ENCODE data around the gene LCLAT1. TPM values are rescaled to one million over a fixed set of nuclear protein-coding genes. Genes with fewer than 3 reads are reported as not detected.

Gene LCLAT1
- total and polyA plus RNA-seq, 2 of the 4 experiments (the other 2 are of a cell fraction) = 7.5 to 11.5 TPM

- H3K9ac ChIP-seq (ENCODE audit: low read depth, low read length) = no peak overlapping the region
- peak; percentile 85 for ATAC-seq (ENCODE audit: low read depth)
- peak; percentile 22 for DNase-seq
- H3K79me1 ChIP-seq (ENCODE audit: low read depth in 1 of 2, low read length in 2 of 2) = peaks cover 0 to 10% of the 10 kb centered on the region in 2 experiments; a peak in 2 of 4 replicates
- no peak overlapping the region for H3K4me3 ChIP-seq (ENCODE audit: insufficient read depth, low read depth, low read length)
- no peaks in the 10 kb centered on the region for H3K27me3 ChIP-seq (ENCODE audit: control insufficient read depth, insufficient read depth, low read length)
- in situ Hi-C loops (cut with MboI; ENCODE audit: low sequenced_read_pairs) = no loop called here
- peaks cover 4% of the 10 kb centered on the region for H3K36me3 ChIP-seq (ENCODE audit: control insufficient read depth, insufficient read depth, low read length)
- 0 out of 2 replicates have a peak overlapping the region, but pooled peaks have one; percentile 7 for H2AK5ac ChIP-seq (ENCODE audit: low read depth, low read length)
- BruUV-seq (replicated peaks) = no TSS peak
- H3K18ac ChIP-seq (ENCODE audit: low read depth, low read length) = peak overlapping the region; percentile 5; the same call in 1 of the 2 replicates
- ChIA-PET POLR2A (ENCODE audit: unreplicated experiment) (no interaction called here), CTCF (no interaction called here)
- H3K9me3 ChIP-seq (ENCODE audit: control insufficient read depth, insufficient read depth, low read length) = no peaks in the 10 kb centered on the region
- peak overlapping the region; percentile 53 for H3K4me2 ChIP-seq (ENCODE audit: low read depth, low read length)
- peak overlapping the region; percentile 60 for H2BK5ac ChIP-seq (ENCODE audit: low read depth, low read length, poor library complexity, severe bottlenecking)
- peak overlapping the region; percentile 83; the same call in 1 of the 2 replicates for H3K23ac ChIP-seq (ENCODE audit: low read depth, low read length)
- peak overlapping the region in 1 of 2 experiments; percentile 78; a peak in 2 of 4 replicates for H4K8ac ChIP-seq (ENCODE audit: low read depth in 2 of 2, low read length in 2 of 2)
- peak overlapping the region; percentile 76 for H2BK120ac ChIP-seq (ENCODE audit: low read depth, low read length)
- H2BK20ac ChIP-seq (ENCODE audit: low read depth, low read length) = peak overlapping the region; percentile 66; the same call in 1 of the 2 replicates
- H2AFZ ChIP-seq (replicated peaks; ENCODE audit: low read length, poor library complexity) = peak overlapping the region; percentile 73
- peak overlapping the region; percentile 11; the same call in 1 of the 2 replicates for H3K27ac ChIP-seq (ENCODE audit: insufficient read depth, low read length)
- H2AK9ac ChIP-seq (replicated peaks; ENCODE audit: low read depth, low read length, poor library complexity) = peak overlapping the region; percentile 48
- H4K20me1 ChIP-seq (ENCODE audit: insufficient read depth, low read length) = no peaks in the 10 kb centered on the region
- intact Hi-C loops (cut with micrococcal nuclease) = no loop called here
- H3K56ac ChIP-seq (ENCODE audit: extremely low read depth, insufficient read depth, low read length) = no peak overlapping the region
- peaks cover 6% of the 10 kb centered on the region; the same call in 1 of the 2 replicates for H3K9me1 ChIP-seq (ENCODE audit: insufficient read depth, low read length)
- H4K91ac ChIP-seq (ENCODE audit: insufficient read depth, low read depth, low read length) = peak overlapping the region; percentile 57; the same call in 1 of the 2 replicates
- H3K4ac ChIP-seq (ENCODE audit: low read depth, low read length) = peak overlapping the region; percentile 87
- no peak overlapping the region; the same call in 2 of the 3 replicates for H2BK15ac ChIP-seq (ENCODE audit: low read depth, low read length)
- H3K4me1 ChIP-seq (ENCODE audit: control insufficient read depth, insufficient read depth, low read length) = peaks cover 2% of the 10 kb centered on the region
- no CpG with 5 or more reads among the region's 5 CpGs for WGBS, 2 experiments (ENCODE audit: extremely low coverage in 2 of 2, insufficient read length in 1 of 2)
- peak overlapping the region; percentile 81 for H3K14ac ChIP-seq (replicated peaks; ENCODE audit: low read depth, low read length)
- dilution Hi-C loops (cut with HindIII; ENCODE audit: low sequenced_read_pairs, unreplicated experiment) = no loop called here
- no peak for TF ChIP-seq ELK1 (IDR thresholded peaks at IDR 0.05; ENCODE audit: borderline replicate concordance, low read depth, low read length)
- TF ChIP-seq USF2 (IDR thresholded peaks at IDR 0.05; ENCODE audit: low read depth, low read length) = no peak
- no peak for TF ChIP-seq CHD1 (IDR thresholded peaks at IDR 0.05; ENCODE audit: low read depth, low read length)
- no peak for TF ChIP-seq POLR2A (IDR thresholded peaks at IDR 0.05; ENCODE audit: low read depth, low read length)
- no peak for TF ChIP-seq NFE2L2 (IDR thresholded peaks at IDR 0.05; ENCODE audit: low read depth, low read length)
- peak overlapping the region; percentile 54; the same call in 1 of the 2 replicates for H4K5ac ChIP-seq (ENCODE audit: low read depth, low read length)
Measured at GRCh38 chr2:30565851-30566358, 118.9 kb downstream of the LCLAT1 start.
